NCI-H2081 (cell line): Measurements from ENCODE around the gene ANKRD11.
"Not testable (repeated sequence)": the region's sequence is repeated elsewhere in the genome, so short reads cannot be mapped to it uniquely, and the experiment has no call there.

Source experiments
- DNase-seq, 2 experiments: peaks; one replicate each; lab custom pipeline; 2025; lab: John Stamatoyannopoulos, UW

Gene ANKRD11

DNA sequence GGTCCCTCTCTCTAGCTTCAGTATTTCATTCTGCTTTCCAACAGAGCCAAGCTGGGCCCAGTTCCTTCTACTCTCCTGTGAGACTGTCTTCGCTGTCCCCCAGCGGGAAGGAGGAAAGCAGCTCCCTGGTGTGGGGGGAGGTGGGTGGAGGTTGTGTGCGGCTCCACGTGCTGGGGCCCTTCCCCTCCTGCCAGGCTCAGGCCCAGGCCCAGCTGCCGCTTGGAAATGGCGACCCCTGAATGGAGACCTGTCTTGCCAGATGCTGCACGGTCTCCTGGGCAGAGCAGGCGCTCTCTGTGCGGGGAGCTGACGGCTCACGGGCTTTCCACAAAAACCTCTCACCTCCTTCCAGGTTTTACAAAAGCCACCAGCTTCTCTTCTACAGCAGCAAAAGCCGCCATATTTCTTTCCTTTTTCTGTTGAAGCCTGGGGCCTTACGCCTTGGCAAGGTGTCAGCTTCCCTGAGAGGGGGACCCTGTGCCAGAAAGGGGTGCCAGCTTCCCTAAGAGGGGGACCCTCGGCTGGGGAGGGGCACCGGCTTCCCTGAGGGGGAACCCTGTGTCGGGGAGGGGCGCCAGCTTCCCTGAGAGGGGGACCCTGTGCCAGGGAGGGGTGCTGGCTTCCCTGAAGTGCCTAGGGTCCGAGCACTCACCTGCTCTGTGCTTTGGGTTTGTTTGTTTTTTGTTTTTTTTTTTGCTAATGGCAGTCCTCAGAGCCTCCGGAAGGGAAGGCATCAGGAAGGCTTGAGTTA is 225.4 kb downstream of the ANKRD11 start:
- DNase-seq = no peak

DNA sequence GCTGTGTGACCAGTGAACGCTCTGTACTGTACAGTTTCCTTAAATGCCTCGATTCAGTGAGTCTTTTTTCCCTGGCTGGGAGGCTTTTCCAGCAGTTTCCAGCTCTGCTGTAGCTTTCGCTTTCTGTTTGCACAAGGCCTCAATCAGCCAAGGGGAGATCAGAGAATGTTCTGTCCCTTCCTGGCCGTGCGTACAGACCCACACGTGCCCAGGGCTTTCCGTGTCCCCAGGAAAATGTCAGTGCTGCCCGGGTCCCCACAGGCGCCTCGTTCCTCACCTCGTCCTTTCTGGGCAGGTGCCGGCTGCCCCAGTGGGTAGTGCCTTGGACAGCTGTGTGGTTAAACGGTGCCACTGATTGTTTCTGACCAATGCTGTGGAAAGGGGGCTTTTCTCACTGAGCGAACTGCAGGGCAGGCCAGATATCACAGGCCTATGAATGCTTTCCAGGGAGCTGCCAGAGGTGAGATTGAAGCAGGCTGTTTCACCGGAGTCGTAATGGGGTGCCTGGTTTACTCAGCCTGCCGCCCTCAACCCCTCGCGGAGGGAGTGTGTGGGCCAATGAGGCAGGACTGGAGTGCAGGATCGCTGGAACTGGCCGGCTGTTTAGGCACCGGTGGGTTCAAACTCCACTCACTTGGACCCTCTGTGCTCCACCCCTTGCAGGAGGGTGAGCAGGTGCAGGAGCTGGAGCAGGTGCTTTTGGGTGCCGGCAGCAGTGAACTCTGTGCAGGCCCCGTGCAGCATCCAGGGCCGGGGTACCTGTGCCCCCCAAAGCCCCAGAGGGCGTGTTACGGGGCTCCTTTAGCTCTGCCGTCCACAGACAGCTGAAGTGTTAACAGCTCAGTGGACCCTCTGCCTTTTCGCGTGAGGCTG is 228.4 kb downstream of the ANKRD11 start:
- DNase-seq = no peak

DNA sequence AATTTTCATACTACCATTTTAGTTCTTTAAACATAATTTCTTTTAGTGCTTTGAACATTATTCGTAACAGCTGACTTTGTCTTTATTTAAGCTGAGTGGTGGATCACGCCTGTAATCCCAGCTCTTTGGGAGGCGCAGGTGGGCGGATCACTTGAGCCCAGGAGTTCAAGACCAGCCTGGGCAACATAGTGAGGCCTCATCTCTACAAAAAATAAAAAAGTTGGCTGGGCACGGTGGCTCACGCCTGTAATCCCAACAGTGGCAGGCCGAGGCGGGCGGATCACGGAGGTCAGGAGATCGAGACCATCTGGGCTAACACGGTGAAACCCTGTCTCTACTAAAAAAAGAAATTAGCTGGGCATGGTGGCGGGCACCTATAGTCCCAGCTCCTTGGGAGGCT is 230.5 kb downstream of the ANKRD11 start:
- not testable (repeated sequence) for DNase-seq

DNA sequence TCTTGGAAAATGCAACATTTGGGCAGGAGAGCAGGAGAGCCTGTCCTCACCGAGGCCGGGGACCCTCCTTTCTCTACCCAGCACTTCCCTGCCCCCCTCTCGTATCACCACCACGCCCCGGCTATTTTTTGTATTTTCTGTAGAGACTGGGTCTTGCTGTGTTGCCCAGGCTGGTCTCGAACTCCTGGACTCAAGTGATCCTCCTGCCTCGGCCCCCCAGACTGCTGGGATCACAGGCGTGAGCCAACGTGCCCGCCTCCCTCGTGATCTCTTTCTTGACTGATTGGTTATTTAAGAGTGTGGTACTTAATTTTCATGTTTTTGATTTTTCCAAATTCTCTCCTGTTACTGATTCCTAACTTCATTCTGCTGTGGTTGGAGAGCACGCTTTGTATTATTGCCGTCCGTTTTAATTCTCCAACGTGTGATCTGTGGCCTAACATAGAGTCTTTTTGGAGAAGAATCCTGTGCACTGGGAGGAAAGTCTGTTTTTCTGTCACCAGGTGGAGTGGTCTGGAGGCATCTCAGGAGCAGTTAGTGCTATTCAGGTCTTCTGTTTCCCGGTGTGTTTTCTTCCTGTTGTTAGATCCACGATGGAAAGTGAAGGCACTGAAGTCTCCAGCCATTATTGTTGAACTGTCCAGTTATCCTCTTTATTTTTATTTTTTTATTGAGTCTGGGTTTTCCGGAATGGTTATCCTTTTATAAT is 232.4 kb downstream of the ANKRD11 start:
- no peak for DNase-seq

DNA sequence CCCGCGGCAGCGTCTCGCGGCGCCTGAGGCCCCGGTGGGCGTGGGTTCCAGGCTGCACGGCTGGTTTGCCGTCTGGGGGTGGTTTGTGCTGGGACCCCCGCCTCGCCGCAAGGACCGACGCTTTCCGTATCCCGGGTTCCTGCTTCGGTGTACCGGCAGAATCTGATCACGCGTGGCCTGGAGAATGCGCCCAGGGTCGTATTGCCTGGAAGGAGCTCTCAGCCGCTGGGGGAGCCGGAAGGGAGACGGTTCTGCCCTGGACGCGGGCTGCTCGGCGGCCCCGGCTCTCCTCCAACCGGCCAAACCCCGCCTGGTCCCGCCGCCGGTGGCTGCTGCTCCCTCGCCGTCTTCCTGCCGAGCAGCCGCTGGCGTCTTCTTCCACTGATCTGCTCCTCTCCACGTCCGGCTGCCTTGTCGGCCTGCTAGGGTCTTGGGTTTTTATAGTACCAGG is 233.1 kb downstream of the ANKRD11 start:
- DNase-seq = no peak

DNA sequence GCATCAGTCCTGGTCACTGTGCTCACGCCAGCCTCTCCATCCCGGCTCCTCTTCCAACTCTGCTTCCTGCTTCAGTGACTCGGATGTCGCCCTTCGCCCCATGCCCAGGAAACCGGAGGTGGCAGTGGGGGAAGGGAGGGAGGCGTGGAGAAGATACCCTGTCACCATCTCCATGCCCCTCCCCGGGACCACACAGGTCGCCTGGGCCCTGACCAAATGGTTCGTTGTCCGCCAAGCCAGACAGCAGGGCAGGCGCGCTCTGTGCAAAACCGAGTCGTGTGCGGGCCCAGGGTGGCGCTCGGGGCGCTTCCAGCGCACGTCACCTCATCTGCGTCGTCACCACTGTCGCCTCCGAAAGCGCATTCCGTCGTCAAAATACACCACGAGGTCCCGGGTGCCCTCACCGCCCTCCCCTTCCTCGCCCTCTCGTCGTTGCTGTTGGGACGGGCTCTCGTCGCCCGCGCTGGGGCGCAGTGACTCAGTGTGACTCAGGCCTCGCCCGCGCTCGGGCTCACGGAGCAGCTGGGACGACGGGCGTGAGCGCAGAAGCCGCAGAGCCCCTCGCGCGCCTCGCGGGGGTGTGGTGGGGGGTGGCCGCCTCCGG is 233.6 kb downstream of the ANKRD11 start:
- DNase-seq = peak; percentile 32 to 52

DNA sequence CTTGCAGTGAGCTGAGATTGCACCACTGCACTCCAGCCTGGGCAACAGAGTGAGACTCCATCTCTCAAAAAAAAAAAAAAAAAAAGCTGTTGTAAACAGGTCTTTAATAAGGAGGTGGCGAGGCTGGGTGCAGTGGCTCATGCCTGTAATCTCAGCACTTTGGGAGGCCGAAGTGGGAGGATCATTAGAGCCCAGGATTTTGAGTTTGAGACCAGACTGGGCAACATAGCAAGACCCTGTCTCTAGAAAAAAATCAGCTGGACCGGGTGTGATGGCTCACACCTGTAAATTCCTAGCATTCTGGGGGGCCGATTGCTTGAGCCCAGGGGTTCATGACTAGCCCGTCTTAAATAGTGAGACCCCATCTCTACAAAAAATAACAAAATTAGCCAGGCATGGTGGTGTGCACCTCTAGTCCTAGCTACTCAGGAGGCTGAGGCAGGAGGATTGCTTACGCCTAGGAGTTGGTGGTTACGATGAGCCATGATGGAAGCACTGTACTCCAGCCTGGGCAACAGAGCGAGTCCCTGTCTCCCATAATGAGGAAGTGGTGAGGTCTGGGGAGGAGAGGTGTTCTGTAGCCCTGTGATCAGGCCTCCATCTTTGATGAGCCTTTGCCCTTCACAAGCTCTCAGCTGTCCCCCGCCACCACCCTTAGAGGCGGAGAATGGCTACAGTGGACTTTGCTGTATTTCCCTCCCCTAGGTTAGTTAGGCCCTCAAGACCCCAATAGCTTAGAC is 236.6 kb downstream of the ANKRD11 start:
- no peak for DNase-seq

DNA sequence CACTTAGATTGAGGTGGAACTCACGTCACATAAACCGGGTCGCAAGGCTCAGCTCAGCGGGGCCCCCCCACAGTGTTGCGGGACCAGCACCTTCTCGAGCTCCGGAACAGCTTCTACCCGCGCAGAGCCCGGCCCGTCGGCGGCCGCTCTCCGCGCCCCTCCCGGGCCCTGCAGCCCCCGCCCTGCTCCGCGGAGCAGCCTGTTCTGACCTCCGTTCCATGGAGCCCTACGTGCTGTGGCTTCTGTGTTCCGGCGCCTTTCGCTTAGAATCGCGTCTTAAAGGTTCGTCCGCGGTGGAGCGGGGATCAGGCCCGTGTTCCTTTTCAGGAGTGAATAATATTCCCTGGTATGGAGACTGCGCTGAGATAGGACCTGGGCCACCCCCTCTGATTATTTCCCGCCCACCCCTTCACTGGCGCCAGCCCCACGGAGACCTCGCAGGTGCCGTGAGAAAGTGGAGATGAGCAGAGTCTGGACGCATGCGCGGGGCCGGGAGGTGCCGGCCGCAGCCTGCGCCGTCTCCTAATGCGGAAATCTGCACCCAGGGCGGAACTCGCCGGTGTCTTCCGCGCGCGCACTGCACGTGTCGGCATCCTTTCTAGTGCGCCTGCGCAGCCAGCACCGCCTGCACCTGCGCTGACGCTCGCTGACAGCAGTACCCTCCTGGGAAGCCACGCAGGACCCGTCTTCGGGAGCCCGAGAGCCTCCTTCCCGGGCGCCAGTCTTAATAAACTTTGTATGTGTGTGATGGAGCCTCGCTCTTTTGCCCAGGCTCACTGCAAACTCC is 242.0 kb downstream of the ANKRD11 start:
- no peak for DNase-seq

DNA sequence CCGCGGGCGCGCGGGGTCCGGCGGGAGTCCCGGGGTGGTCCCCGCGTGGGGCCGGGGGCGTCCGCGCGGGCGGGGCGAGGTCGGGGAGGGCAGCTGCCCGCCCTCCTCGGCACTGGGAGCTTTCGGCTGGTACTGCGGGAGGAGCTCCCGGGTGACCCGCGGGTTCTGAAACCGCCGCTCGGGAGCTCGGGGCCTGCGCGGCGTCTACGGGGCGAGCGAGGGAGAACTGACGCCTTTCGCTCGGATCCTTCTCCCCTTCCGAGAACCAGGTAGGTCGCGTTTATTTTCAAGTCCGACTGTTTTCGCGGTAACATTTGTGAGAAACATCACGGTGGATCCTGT is 242.7 kb downstream of the ANKRD11 start:
- DNase-seq = not testable (repeated sequence)

DNA sequence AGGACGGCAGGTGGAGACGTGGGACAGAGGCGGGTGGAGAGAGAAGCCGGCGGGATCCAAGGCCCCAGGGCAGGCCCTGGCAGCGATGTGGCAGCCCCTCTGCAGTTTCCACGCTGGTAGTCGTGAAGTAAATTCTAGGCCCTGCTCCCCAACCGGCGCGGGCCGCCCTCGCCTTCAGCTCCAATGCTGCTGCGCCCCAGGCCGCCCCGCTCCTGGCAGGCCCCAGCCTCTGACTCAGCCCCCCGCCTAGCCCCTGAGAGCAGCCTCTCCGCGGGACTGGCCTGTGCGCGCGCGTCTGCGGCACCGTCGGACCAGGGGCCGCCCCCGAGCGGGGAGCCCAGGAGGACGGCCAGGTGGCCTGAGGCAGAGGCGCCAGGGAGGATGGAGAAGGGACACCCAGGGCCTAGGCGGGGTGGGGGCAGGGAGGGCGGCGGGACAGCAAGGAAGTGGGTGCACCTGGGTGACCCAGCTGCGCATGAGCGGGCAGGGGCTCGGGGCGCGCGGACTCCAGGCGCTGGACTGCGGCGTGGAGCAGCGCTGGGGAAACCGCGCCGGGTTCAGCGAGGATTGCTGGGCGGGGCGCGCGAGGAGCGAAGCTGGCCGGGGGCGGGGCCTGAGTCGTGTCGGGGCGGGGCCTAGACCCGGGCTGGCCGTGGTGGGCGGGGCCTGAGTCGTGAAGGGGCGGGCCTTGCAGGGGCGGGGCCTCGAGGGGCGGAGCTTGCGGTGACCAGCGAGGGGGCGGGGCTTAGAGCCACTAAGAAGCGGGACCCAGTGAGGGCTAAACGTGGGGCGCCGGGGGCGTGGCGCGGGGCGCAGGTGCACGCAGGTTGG is 243.2 kb downstream of the ANKRD11 start:
- DNase-seq = peak; percentile 59 to 67

DNA sequence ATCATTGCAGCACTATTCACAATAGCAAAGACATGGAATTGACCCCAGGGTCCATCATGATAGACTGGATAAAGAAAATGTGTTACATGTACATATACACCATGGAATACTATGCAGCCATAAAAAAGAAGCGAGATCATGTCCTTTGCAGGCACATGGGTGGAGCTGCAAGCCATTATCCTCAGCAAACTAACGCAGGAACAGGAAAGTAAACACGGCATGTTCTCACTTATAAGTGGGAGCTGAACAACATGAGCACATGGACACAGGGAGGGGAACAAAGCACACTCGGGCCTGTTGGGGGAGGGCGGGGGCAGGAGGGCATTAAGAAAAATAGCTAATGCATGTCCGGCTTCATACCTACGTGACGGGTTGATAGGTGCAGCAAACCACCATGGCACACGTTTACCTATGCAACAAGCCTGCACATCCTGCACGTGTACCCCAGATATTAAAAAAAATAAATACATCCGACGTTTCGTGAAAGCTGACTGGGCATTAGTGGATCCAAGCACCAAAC is 243.9 kb downstream of the ANKRD11 start:
- no peak for DNase-seq

DNA sequence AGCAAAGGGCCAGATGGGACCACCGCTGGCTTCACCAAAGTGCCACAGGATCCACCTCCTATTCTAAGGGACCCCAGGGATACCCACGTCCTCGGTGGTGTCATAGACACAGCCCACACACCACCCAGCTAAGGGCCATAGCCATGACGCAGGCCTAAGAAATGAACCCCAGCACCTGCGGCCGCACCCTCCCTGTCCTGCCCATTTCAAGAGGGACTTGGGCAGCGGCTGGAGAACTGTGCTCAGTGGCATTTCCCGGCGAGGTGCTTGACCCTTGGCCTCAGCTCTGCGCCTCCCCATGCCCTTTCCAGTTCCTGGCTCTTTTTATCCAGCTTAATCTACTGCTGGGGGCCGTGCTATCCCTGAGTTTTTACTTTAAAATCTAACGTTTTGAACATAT is 245.6 kb downstream of the ANKRD11 start:
- DNase-seq = no peak

DNA sequence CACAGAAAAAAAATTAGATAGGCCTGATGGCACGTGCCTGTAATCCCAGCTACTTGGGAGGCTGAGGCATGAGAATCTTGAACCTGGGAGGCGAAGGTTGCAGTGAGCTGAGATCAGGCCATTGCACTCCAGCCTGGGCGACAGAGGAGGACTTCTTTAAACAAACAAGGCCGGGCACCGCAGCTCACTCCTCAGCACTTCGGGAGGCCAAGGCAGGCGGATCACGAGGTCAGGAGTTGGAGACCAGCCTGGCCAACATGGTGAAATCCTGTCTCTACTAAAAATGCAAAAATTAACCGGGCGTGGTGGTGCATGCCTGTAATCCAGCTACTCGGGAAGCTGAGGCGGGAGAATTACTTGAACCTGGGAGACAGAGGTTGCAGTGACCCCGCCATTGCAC is 246.1 kb downstream of the ANKRD11 start:
- DNase-seq = not testable (repeated sequence)

DNA sequence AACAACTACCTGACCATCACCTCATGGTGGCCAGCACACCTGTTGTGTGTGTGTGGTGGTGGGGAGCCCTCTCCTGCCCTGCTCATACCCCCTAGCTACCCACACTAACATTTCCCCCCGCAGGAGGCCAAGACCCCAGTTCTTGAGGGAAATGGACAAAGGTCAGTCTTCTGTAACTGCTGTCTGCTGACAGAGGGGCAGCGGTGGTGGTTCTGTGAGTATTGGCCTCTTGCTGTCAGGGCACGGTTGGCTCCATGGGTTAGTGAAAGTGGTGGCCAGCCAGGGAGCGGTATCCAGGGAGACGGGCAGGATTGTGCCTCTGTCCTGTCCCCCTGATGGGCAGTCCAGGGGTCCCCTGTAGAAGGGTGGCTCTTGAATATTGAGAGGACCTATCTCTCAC is 246.7 kb downstream of the ANKRD11 start:
- no peak for DNase-seq

DNA sequence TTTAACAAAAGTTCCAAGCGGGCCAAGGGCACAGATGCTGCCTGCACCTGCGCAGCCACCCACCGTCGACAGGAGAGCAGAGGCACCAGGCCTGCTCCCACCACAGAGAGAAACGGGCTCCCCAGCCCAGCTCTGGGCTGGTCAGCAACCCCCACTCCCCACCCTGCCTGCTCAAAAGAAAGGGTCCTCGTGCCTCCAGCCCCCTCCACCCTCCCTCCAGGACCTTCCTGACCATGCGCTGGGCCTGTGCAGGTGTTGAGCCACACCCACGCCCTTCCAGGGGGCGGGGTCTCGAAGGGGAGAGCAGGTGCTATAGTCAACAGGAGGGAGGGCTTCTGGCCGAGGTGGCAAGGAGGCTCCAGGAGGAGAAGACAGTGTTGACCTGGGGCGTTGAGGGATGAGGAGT is 247.6 kb downstream of the ANKRD11 start:
- DNase-seq = peak in 1 of 2 experiments; percentile 9

DNA sequence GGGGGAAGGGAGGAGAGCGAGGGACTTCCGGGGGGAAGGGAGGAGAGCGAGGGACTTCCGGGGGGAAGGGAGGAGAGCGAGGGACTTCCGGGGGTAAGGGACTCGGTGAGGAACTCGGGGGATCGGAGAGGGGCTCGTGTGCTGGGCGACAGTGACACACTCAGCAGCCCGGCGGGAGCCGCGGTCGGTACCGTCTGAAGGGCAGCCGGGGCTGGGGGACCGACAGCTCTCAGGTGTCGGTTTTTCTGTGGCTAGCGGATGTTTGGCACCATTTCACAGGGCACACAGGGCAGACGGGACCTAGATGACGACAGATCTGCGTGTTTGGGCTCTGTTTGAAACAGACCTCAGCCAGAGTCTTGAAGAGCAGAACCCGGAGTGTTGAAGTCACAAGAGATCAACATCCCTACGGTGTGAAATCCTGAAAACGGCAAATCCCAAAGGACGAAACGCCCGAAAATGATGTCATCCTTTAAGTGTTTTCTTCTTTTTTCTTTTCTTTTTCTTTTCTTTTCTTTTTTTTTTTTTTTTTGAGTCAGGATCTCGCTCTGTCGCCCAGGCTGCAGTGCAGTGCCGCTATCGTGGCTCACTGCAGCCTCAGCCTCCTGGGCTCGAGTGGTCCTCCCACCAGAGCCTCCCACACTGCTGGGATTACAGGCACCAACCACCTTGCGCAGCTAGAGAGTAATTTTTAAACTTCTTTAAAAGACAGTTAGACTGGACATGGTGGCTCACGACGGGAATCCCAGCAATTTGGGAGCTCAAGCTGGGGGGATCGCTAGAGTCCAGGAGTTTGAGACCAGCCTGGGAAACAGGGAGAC is 249.0 kb downstream of the ANKRD11 start:
- peak; percentile 24 to 41 for DNase-seq

DNA sequence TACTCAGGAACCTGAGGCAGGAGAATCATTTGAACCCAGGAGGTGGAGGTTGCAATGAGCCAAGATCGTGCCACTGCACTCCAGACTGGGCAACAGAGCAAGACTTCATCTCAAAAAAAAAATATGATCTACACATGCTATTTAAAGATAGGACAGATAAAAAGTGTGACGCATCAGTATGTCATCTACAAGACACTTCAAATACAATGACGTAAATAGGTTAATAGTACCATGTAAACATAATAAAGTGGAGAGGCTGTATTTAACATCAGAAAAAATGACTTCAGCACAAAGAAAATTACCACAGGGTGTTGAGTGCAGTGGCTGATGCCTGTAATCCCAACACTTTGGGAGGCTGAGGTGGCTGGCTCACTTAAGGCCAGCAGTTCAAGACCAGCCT is 252.6 kb downstream of the ANKRD11 start:
- DNase-seq = no peak

DNA sequence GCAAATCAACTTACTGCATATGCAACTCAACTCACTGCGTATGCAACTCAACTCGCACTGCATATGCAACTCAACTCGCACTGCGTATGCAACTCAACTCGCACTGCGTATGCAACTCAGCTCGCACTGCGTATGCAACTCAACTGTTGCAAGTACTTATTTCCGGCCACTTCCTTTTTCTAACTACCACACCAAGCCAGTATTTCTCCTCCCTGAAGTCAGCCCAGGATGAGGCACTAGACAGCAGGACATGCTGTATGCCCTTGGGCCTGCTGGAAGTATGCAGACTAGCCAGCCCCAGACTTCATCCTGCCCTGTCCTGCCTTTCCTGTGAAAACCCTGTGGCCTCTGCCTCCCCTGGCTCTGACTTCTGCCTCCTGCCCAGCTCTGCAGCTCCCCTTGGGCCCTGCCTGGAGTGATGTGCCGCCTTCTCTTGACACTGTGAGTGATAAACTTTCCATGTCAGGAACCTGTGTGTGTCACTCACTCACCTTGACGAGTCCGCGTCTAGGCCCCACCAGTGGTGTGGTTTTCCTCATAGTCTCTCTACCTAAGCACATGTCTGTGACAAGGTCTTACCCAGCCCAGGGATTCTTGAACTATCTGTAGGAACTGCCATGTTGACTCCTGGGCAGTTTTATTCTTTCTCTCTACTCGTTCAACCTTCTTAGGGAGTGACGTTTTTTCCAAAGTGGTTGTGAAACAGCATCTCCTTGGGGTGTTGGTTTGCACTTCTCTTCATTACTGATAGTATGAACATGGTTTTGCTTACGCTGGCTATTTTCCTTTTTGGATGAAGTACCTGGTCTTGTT is 256.5 kb downstream of the ANKRD11 start:
- DNase-seq = no peak
